ENCODE results near the gene RYK.

The RYK gene

GRCh38 chr3:134161898-134162615 lies 88.6 kb downstream of the RYK start:
- H3K36me3 ChIP-seq (ENCODE audit: control insufficient read depth in 1 of 2, insufficient read depth in 2 of 2, low read length in 2 of 2) = peaks cover 10 to 25% of the 10 kb centered on the region in 2 donors
- H3K9me3 ChIP-seq (ENCODE audit: control insufficient read depth in 1 of 2, low read length in 2 of 2) = no peaks in the 10 kb centered on the region
- no peak overlapping the region for H3K9ac ChIP-seq (ENCODE audit: low read depth in 1 of 2, low read length in 2 of 2)
- H3K4me1 ChIP-seq (ENCODE audit: control insufficient read depth in 1 of 2, insufficient read depth in 2 of 2, low read length in 2 of 2) = peaks cover 0 to 17% of the 10 kb centered on the region in 2 donors
- H3K27me3 ChIP-seq (ENCODE audit: control insufficient read depth in 1 of 2, insufficient read depth in 2 of 2, low read length in 2 of 2) = no peaks in the 10 kb centered on the region
- no peak overlapping the region for H3K4me3 ChIP-seq (ENCODE audit: low read depth in 1 of 2, low read length in 2 of 2)
- H3K27ac ChIP-seq (ENCODE audit: low read depth, low read length) = no peak overlapping the region

DNA sequence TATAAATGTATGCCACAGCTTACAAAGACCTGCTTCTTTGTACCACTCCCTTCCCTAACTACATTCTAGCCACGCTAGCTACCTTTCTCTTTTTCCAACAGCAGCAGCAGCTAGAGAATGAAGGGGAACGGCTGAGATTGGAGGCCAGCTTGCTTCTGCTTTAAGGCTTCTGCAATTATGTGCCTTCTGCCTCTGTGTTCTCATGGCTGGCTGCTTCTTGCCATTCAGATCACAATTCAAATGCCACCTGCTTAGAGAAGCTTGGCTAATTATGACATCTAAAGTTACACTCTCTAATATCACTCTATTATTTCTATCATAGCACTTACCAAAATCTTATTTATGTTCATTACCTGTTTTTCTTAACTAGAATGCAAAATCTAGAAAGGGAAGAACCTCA lies 95.2 kb downstream of the RYK start:
- peaks cover 35 to 41% of the 10 kb centered on the region in 2 donors for H3K36me3 ChIP-seq (ENCODE audit: control insufficient read depth in 1 of 2, insufficient read depth in 2 of 2, low read length in 2 of 2)
- H3K9ac ChIP-seq (ENCODE audit: low read depth in 1 of 2, low read length in 2 of 2) = no peak overlapping the region

GRCh38 chr3:134153761-134154160 lies 96.9 kb downstream of the RYK start:
- Histone ChIP-seq H3K27ac (ENCODE audit: low read depth, low read length) (no peak overlapping the region), H3K27me3 (ENCODE audit: control insufficient read depth in 1 of 2, insufficient read depth in 2 of 2, low read length in 2 of 2) (no peaks in the 10 kb centered on the region), H3K9ac (ENCODE audit: low read depth in 1 of 2, low read length in 2 of 2) (no peak overlapping the region), H3K4me3 (ENCODE audit: low read depth in 1 of 2, low read length in 2 of 2) (no peak overlapping the region), H3K9me3 (ENCODE audit: control insufficient read depth in 1 of 2, low read length in 2 of 2) (no peaks in the 10 kb centered on the region), H3K4me1 (ENCODE audit: control insufficient read depth in 1 of 2, insufficient read depth in 2 of 2, low read length in 2 of 2) (peaks cover 0 to 5% of the 10 kb centered on the region in 2 donors), H3K36me3 (ENCODE audit: control insufficient read depth in 1 of 2, insufficient read depth in 2 of 2, low read length in 2 of 2) (peaks cover 31 to 37% of the 10 kb centered on the region in 2 donors)

More for the DNA sequence above, 95.2 kb downstream of the RYK start:
- Histone ChIP-seq H3K27me3 (ENCODE audit: control insufficient read depth in 1 of 2, insufficient read depth in 2 of 2, low read length in 2 of 2) (no peaks in the 10 kb centered on the region), H3K27ac (ENCODE audit: low read depth, low read length) (no peak overlapping the region), H3K9me3 (ENCODE audit: control insufficient read depth in 1 of 2, low read length in 2 of 2) (no peaks in the 10 kb centered on the region), H3K4me1 (ENCODE audit: control insufficient read depth in 1 of 2, insufficient read depth in 2 of 2, low read length in 2 of 2) (no peaks in the 10 kb centered on the region), H3K4me3 (ENCODE audit: low read depth in 1 of 2, low read length in 2 of 2) (no peak overlapping the region)

DNA sequence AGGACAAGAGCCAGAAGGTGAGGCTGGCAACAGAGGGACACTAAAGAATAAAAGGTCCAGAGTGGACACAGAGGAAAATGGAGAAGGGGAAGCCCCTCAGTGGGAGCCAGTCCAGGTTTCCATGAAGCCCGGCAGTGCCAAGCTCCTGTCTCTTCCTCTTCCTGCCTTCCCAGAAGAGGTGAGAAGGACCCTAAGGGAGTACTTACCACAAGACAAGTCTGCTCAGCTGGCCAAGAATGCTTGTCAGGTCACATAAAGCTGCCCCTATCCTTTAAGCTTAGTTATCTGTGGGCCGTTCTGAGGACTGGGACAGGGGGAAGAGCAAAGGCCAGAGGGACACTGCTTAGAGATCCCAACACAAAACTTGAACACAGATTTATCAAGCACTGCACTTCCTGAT lies 100.2 kb downstream of the RYK start:
- no peak overlapping the region for H3K4me3 ChIP-seq (ENCODE audit: low read depth in 1 of 2, low read length in 2 of 2)
- H3K4me1 ChIP-seq (ENCODE audit: control insufficient read depth in 1 of 2, insufficient read depth in 2 of 2, low read length in 2 of 2) = peaks cover 0 to 6% of the 10 kb centered on the region in 2 donors
- H3K27ac ChIP-seq (ENCODE audit: low read depth, low read length) = no peak overlapping the region
- H3K9ac ChIP-seq (ENCODE audit: low read depth in 1 of 2, low read length in 2 of 2) = no peak overlapping the region
- no peaks in the 10 kb centered on the region for H3K27me3 ChIP-seq (ENCODE audit: control insufficient read depth in 1 of 2, insufficient read depth in 2 of 2, low read length in 2 of 2)
- no peaks in the 10 kb centered on the region for H3K9me3 ChIP-seq (ENCODE audit: control insufficient read depth in 1 of 2, low read length in 2 of 2)
- H3K36me3 ChIP-seq (ENCODE audit: control insufficient read depth in 1 of 2, insufficient read depth in 2 of 2, low read length in 2 of 2) = peaks cover 17 to 18% of the 10 kb centered on the region in 2 donors

GRCh38 chr3:134149286-134149685 lies 101.4 kb downstream of the RYK start:
- Histone ChIP-seq H3K4me3 (ENCODE audit: low read depth in 1 of 2, low read length in 2 of 2) (no peak overlapping the region), H3K9ac (ENCODE audit: low read depth in 1 of 2, low read length in 2 of 2) (no peak overlapping the region), H3K4me1 (ENCODE audit: control insufficient read depth in 1 of 2, insufficient read depth in 2 of 2, low read length in 2 of 2) (peaks cover 0 to 6% of the 10 kb centered on the region in 2 donors), H3K27me3 (ENCODE audit: control insufficient read depth in 1 of 2, insufficient read depth in 2 of 2, low read length in 2 of 2) (no peaks in the 10 kb centered on the region), H3K27ac (ENCODE audit: low read depth, low read length) (no peak overlapping the region), H3K36me3 (ENCODE audit: control insufficient read depth in 1 of 2, insufficient read depth in 2 of 2, low read length in 2 of 2) (peaks cover 8% of the 10 kb centered on the region in 2 donors), H3K9me3 (ENCODE audit: control insufficient read depth in 1 of 2, low read length in 2 of 2) (no peaks in the 10 kb centered on the region)

DNA sequence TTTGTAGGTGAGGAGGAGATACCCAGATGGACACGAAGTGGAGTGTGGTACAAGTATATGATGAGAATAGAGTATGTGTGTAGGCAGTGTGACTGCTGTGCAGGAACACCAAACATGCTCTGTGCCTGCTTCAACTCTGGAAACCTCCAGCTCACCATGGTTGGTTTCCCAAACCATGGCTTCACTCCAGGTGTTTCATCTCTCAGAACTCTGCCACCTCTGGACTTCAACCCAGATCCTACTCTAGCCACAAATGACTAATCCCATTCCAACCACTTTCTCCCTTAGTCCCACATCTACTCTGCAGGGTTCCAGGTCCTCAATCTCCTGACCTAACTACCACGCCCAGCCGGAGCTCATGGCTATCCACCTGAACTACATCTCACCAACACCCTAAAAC lies 102.1 kb downstream of the RYK start:
- Histone ChIP-seq H3K9ac (ENCODE audit: low read depth in 1 of 2, low read length in 2 of 2) (no peak overlapping the region), H3K4me3 (ENCODE audit: low read depth in 1 of 2, low read length in 2 of 2) (no peak overlapping the region), H3K4me1 (ENCODE audit: control insufficient read depth in 1 of 2, insufficient read depth in 2 of 2, low read length in 2 of 2) (peaks cover 4 to 6% of the 10 kb centered on the region in 2 donors), H3K27ac (ENCODE audit: low read depth, low read length) (no peak overlapping the region), H3K9me3 (ENCODE audit: control insufficient read depth in 1 of 2, low read length in 2 of 2) (no peaks in the 10 kb centered on the region), H3K27me3 (ENCODE audit: control insufficient read depth in 1 of 2, insufficient read depth in 2 of 2, low read length in 2 of 2) (no peaks in the 10 kb centered on the region), H3K36me3 (ENCODE audit: control insufficient read depth in 1 of 2, insufficient read depth in 2 of 2, low read length in 2 of 2) (peaks cover under 1 to 4% of the 10 kb centered on the region in 2 donors)

- H3K9me3 ChIP-seq (ENCODE audit: control insufficient read depth in 1 of 2, low read length in 2 of 2) = no peaks in the 10 kb centered on the region
- no peak overlapping the region for H3K4me3 ChIP-seq (ENCODE audit: low read depth in 1 of 2, low read length in 2 of 2)
- H3K36me3 ChIP-seq (ENCODE audit: control insufficient read depth in 1 of 2, insufficient read depth in 2 of 2, low read length in 2 of 2) = no peaks in the 10 kb centered on the region
- H3K27me3 ChIP-seq (ENCODE audit: control insufficient read depth in 1 of 2, insufficient read depth in 2 of 2, low read length in 2 of 2) = no peaks in the 10 kb centered on the region
- peaks cover 5 to 6% of the 10 kb centered on the region in 2 donors for H3K4me1 ChIP-seq (ENCODE audit: control insufficient read depth in 1 of 2, insufficient read depth in 2 of 2, low read length in 2 of 2)
- H3K27ac ChIP-seq (ENCODE audit: low read depth, low read length) = no peak overlapping the region
- no peak overlapping the region for H3K9ac ChIP-seq (ENCODE audit: low read depth in 1 of 2, low read length in 2 of 2)
Observed at GRCh38 chr3:134147411-134147810, 103.2 kb downstream of the RYK start.

DNA sequence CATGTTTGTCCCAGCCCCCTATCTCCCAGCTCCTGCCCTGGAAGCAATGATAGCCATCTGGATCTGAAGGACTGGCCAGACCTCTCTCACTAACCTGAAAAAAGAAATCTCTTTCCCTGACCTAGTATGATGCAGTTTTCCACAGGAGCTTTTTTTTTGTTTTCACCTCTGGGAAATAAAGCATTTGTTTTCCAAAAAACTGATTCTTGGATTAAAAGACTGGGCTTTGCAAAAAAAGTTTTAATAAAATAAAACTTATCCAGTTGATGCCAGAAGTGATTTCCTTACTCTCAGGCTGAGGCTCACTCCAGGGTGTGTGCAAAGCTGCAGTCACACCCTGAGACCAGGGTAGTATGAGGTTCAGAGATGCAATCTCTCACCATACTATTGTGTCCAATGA lies 104.0 kb downstream of the RYK start:
- Histone ChIP-seq H3K4me1 (ENCODE audit: control insufficient read depth in 1 of 2, insufficient read depth in 2 of 2, low read length in 2 of 2) (peaks cover 5 to 6% of the 10 kb centered on the region in 2 donors), H3K9me3 (ENCODE audit: control insufficient read depth in 1 of 2, low read length in 2 of 2) (no peaks in the 10 kb centered on the region), H3K36me3 (ENCODE audit: control insufficient read depth in 1 of 2, insufficient read depth in 2 of 2, low read length in 2 of 2) (no peaks in the 10 kb centered on the region), H3K4me3 (ENCODE audit: low read depth in 1 of 2, low read length in 2 of 2) (no peak overlapping the region), H3K27ac (ENCODE audit: low read depth, low read length) (no peak overlapping the region), H3K9ac (ENCODE audit: low read depth in 1 of 2, low read length in 2 of 2) (no peak overlapping the region), H3K27me3 (ENCODE audit: control insufficient read depth in 1 of 2, insufficient read depth in 2 of 2, low read length in 2 of 2) (no peaks in the 10 kb centered on the region)

DNA sequence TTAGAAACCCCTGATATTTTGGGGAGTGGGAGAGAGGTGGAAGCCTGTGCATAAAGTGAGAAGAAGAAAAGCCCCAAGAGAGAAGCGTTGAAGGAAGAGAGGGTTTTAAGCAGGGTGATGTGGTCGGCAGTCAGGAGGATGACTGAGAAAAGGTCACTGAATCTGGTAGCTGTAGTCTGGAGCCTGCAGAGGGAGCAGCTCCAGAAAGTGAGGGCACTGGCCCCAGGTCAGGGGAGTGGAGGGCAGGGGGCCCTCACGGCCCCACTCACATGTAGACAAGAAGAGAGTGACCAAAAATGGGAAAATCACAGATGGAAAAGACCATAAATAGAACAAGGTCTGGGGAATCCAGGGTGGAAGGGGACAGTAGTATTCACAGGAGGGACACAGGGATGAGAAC lies 105.5 kb downstream of the RYK start:
- H3K36me3 ChIP-seq (ENCODE audit: control insufficient read depth in 1 of 2, insufficient read depth in 2 of 2, low read length in 2 of 2) = no peaks in the 10 kb centered on the region
- H3K27ac ChIP-seq (ENCODE audit: low read depth, low read length) = no peak overlapping the region
- no peak overlapping the region for H3K4me3 ChIP-seq (ENCODE audit: low read depth in 1 of 2, low read length in 2 of 2)
- no peaks in the 10 kb centered on the region for H3K9me3 ChIP-seq (ENCODE audit: control insufficient read depth in 1 of 2, low read length in 2 of 2)
- no peaks in the 10 kb centered on the region for H3K27me3 ChIP-seq (ENCODE audit: control insufficient read depth in 1 of 2, insufficient read depth in 2 of 2, low read length in 2 of 2)
- H3K9ac ChIP-seq (ENCODE audit: low read depth in 1 of 2, low read length in 2 of 2) = no peak overlapping the region
- peaks cover 5 to 6% of the 10 kb centered on the region in 2 donors for H3K4me1 ChIP-seq (ENCODE audit: control insufficient read depth in 1 of 2, insufficient read depth in 2 of 2, low read length in 2 of 2)

DNA sequence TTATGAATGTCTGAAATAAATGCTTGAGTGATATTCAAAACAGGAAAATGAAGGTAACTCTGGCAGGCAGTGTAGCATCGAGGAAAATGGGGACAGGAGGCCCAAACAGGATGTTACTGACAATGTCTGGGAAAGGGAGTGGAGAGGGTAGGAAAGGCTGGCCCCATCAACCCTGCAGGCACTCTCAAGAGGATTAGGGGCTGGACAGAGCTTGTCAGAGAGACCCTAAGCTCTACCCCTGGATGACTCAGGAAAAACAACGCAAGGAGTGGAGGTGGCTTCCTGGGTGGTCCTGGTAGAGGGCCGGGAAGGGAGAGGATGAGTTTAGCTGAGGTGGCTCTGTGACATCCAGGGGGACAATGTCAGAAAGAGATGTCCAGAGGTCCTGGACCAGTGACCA lies 106.0 kb downstream of the RYK start:
- no peak overlapping the region for H3K4me3 ChIP-seq (ENCODE audit: low read depth in 1 of 2, low read length in 2 of 2)
- no peak overlapping the region for H3K9ac ChIP-seq (ENCODE audit: low read depth in 1 of 2, low read length in 2 of 2)
- no peaks in the 10 kb centered on the region for H3K27me3 ChIP-seq (ENCODE audit: control insufficient read depth in 1 of 2, insufficient read depth in 2 of 2, low read length in 2 of 2)
- no peaks in the 10 kb centered on the region for H3K9me3 ChIP-seq (ENCODE audit: control insufficient read depth in 1 of 2, low read length in 2 of 2)
- H3K27ac ChIP-seq (ENCODE audit: low read depth, low read length) = no peak overlapping the region
- H3K36me3 ChIP-seq (ENCODE audit: control insufficient read depth in 1 of 2, insufficient read depth in 2 of 2, low read length in 2 of 2) = no peaks in the 10 kb centered on the region
- H3K4me1 ChIP-seq (ENCODE audit: control insufficient read depth in 1 of 2, insufficient read depth in 2 of 2, low read length in 2 of 2) = peaks cover 5 to 6% of the 10 kb centered on the region in 2 donors

Measured in duodenal mucosa (tissue), 2 donors.